WTC11 (cell line): ENCODE data around the gene MANSC1. TPM values are rescaled to one million over a fixed set of nuclear protein-coding genes. Genes with fewer than 3 reads are reported as not detected.

Experiments used
- ATAC-seq: fragments of 200-7000 bp; cut with Tn5 transposase; 2 replicates; pipeline ENCODE4 v1.10.0; 2021; ENCODE audit warnings: mild to moderate bottlenecking, moderate library complexity
- CTCF ChIA-PET: fragments of 300-600 bp; sonication (Branson Sonifier 250); formaldehyde crosslinking; loops from one replicate; lab custom pipeline; 2021; ENCODE audit warnings: antibody characterized with exemption; lab: Charles Lee
- POLR2A ChIA-PET: fragments of 350-600 bp; sonication (Branson Sonifier 250); formaldehyde crosslinking; loops from one replicate; lab custom pipeline; 2021; ENCODE audit warnings: antibody characterized with exemption; lab: Charles Lee
- DNase-seq: peaks from one replicate; pipeline ENCODE4 v3.0.0; 2021; ENCODE audit warnings: low spot score
- H3K27ac Mint-ChIP-seq: 2 replicates; pipeline ENCODE4 v1.8.0; 2021; ENCODE audit warnings: mixed read lengths
- H3K27me3 Mint-ChIP-seq: 2 replicates; pipeline ENCODE4 v1.8.0; 2021; ENCODE audit warnings: low read depth, mild to moderate bottlenecking, moderate library complexity, mixed read lengths
- H3K36me3 Mint-ChIP-seq: 2 replicates; pipeline ENCODE4 v1.8.0; 2021; ENCODE audit warnings: mixed read lengths
- H3K4me1 Mint-ChIP-seq: 2 replicates; pipeline ENCODE4 v1.8.0; 2022; ENCODE audit warnings: mixed read lengths
- H3K4me3 Mint-ChIP-seq: 2 replicates; pipeline ENCODE4 v1.8.0; 2021; ENCODE audit warnings: mild to moderate bottlenecking, moderate library complexity, mixed read lengths
- H3K9me3 Mint-ChIP-seq: 2 replicates; pipeline ENCODE4 v1.8.0; 2021; ENCODE audit warnings: mixed read lengths
- ATF3 ChIP-seq: sonication (generic); formaldehyde crosslinking; conservative IDR thresholded peaks from 2 replicates; pipeline ENCODE4 v1.8.1; 2022; ENCODE audit warnings: mild to moderate bottlenecking, missing genetic modification reagents
- CBFB ChIP-seq: sonication (generic); formaldehyde crosslinking; IDR thresholded peaks from 2 replicates; pipeline ENCODE4 v1.8.1; 2022; ENCODE audit warnings: mild to moderate bottlenecking, low read depth, missing genetic modification reagents
- CREM ChIP-seq: sonication (generic); formaldehyde crosslinking; IDR thresholded peaks from 2 replicates; pipeline ENCODE4 v1.8.1; 2022; ENCODE audit warnings: mild to moderate bottlenecking, missing genetic modification reagents, moderate library complexity
- CTCF ChIP-seq: fragments of 200-600 bp; IDR thresholded peaks from 2 replicates; pipeline ENCODE4 v1.8.0; 2022; ENCODE audit warnings: antibody characterized with exemption
- EMX1 ChIP-seq: fragments of 250-450 bp; sonication (Bioruptor Pico); IDR thresholded peaks from 2 replicates; pipeline ENCODE4 v1.8.0; 2021; ENCODE audit warnings: mild to moderate bottlenecking
- FOXP1 ChIP-seq: sonication (generic); formaldehyde crosslinking; IDR thresholded peaks from 2 replicates; pipeline ENCODE4 v1.8.0; 2022; ENCODE audit warnings: missing genetic modification reagents, mild to moderate bottlenecking, moderate library complexity, borderline replicate concordance
- GABPB1 ChIP-seq: sonication (generic); formaldehyde crosslinking; IDR thresholded peaks from 2 replicates; pipeline ENCODE4 v1.8.1; 2023; ENCODE audit warnings: mild to moderate bottlenecking, missing genetic modification reagents
- GRHL2 ChIP-seq: fragments of 250-450 bp; sonication (Bioruptor Pico); IDR thresholded peaks from 2 replicates; pipeline ENCODE4 v1.8.0; 2022; ENCODE audit warnings: mild to moderate bottlenecking, moderate library complexity; ENCODE audit not compliant: insufficient replicate concordance, severe bottlenecking
- IRF2 ChIP-seq: sonication (generic); formaldehyde crosslinking; IDR thresholded peaks from 2 replicates; pipeline ENCODE4 v1.8.0; 2022; ENCODE audit warnings: low read depth, missing genetic modification reagents, borderline replicate concordance
- JAZF1 ChIP-seq: fragments of 250-450 bp; sonication (Bioruptor Pico); IDR thresholded peaks from 2 replicates; pipeline ENCODE4 v1.9.0; 2021; ENCODE audit warnings: moderate library complexity, mild to moderate bottlenecking, inconsistent platforms
- NFE2L1 ChIP-seq: sonication (generic); formaldehyde crosslinking; IDR thresholded peaks from 2 replicates; pipeline ENCODE4 v1.8.1; 2023; ENCODE audit warnings: missing genetic modification reagents
- NR2C2 ChIP-seq: sonication (generic); formaldehyde crosslinking; IDR thresholded peaks from 2 replicates; pipeline ENCODE4 v1.8.0; 2022; ENCODE audit warnings: mild to moderate bottlenecking, missing genetic modification reagents
- PRDM15 ChIP-seq: sonication (generic); formaldehyde crosslinking; IDR thresholded peaks from 2 replicates; pipeline ENCODE4 v1.8.0; 2022; ENCODE audit warnings: missing genetic modification reagents
- RELA ChIP-seq: sonication (generic); formaldehyde crosslinking; IDR thresholded peaks from 2 replicates; pipeline ENCODE4 v1.8.1; 2022; ENCODE audit warnings: missing genetic modification reagents, mild to moderate bottlenecking, borderline replicate concordance
- STAT6 ChIP-seq: sonication (generic); formaldehyde crosslinking; conservative IDR thresholded peaks from 2 replicates; pipeline ENCODE4 v1.8.1; 2023; ENCODE audit warnings: mild to moderate bottlenecking, low read depth, missing genetic modification reagents, moderate library complexity
- TEAD1 ChIP-seq: sonication (generic); formaldehyde crosslinking; IDR thresholded peaks from 2 replicates; pipeline ENCODE4 v1.8.0; 2022; ENCODE audit warnings: mild to moderate bottlenecking, missing genetic modification reagents
- TP53 ChIP-seq: sonication (generic); formaldehyde crosslinking; IDR thresholded peaks from 2 replicates; pipeline ENCODE4 v1.8.1; 2023; ENCODE audit warnings: mild to moderate bottlenecking, missing genetic modification reagents
- ZNF121 ChIP-seq: sonication (generic); formaldehyde crosslinking; IDR thresholded peaks from 2 replicates; pipeline ENCODE4 v1.8.0; 2023; ENCODE audit warnings: missing genetic modification reagents
- ZNF219 ChIP-seq: sonication (generic); formaldehyde crosslinking; IDR thresholded peaks from 2 replicates; pipeline ENCODE4 v1.8.0; 2023; ENCODE audit warnings: missing genetic modification reagents, mild to moderate bottlenecking, borderline replicate concordance
- ZNF263 ChIP-seq: sonication (generic); formaldehyde crosslinking; IDR thresholded peaks from 2 replicates; pipeline ENCODE4 v1.8.1; 2022; ENCODE audit warnings: low read depth, mild to moderate bottlenecking, moderate library complexity, missing genetic modification reagents
- ZNF396 ChIP-seq: fragments of 250-450 bp; sonication (Bioruptor Pico); IDR thresholded peaks from 2 replicates; pipeline ENCODE4 v1.8.0; 2021; ENCODE audit warnings: mild to moderate bottlenecking, moderate library complexity, borderline replicate concordance
- ZNF512 ChIP-seq: sonication (generic); formaldehyde crosslinking; IDR thresholded peaks from 2 replicates; pipeline ENCODE4 v1.8.1; 2022; ENCODE audit warnings: missing genetic modification reagents, borderline replicate concordance
- total RNA-seq: library from RNA; stranded (reverse); gene quantifications from 3 replicates; pipeline ENCODE4 v1.2.3, GENCODE V29; 2021

Gene MANSC1
- total RNA-seq, 1 experiment from 2014 or later, result 6.8 TPM

GRCh38 chr12:12376646-12377448 lies 26.8 kb upstream of the MANSC1 start:
- peak; percentile 79 for ATAC-seq
- H3K4me1 Mint-ChIP-seq, result peaks cover 9% of the 10 kb centered on the region
- peaks cover 6% of the 10 kb centered on the region for H3K9me3 Mint-ChIP-seq
- no peak for TF ChIP-seq CREM (CRISPR knock-in tag)
- peak; percentile 66; the same call in 1 of the 2 replicates for TF ChIP-seq ZNF121
- TF ChIP-seq CTCF, result peak; percentile 45
- ChIA-PET CTCF (interaction anchor here (0.6 to 2.5 kb wide), 14 partner anchors 9 to 1611 kb away, joined by 3 to 11 read pairs (median 4); partner anchors contain the start of genes BORCS5 and CREBL2), POLR2A (no interaction called here)
- no peak overlapping the region for H3K4me3 Mint-ChIP-seq
- DNase-seq, result no peak
- H3K27ac Mint-ChIP-seq, result no peak overlapping the region
- peaks cover 10% of the 10 kb centered on the region for H3K36me3 Mint-ChIP-seq
- no peaks in the 10 kb centered on the region for H3K27me3 Mint-ChIP-seq

GRCh38 chr12:12372946-12373722 lies 23.1 kb upstream of the MANSC1 start:
- CTCF ChIA-PET, result no interaction called here
- Mint-ChIP-seq H3K27ac (no peak overlapping the region), H3K9me3 (no peaks in the 10 kb centered on the region)

GRCh38 chr12:12367482-12367998 lies 17.5 kb upstream of the MANSC1 start:
- peaks cover 5% of the 10 kb centered on the region; the same call in 1 of the 2 replicates for H3K4me1 Mint-ChIP-seq
- H3K27me3 Mint-ChIP-seq, result no peaks in the 10 kb centered on the region
- no peaks in the 10 kb centered on the region for H3K9me3 Mint-ChIP-seq
- no peak overlapping the region for H3K4me3 Mint-ChIP-seq
- ChIA-PET POLR2A (interaction anchor here (1.0 kb wide), 1 partner anchor 10 kb away, joined by 3 read pairs; the partner anchor contains the start of gene BORCS5), CTCF (interaction anchor here (1.0 to 1.5 kb wide), 4 partner anchors 9 to 33 kb away, joined by 3 to 6 read pairs (median 4); partner anchors contain the start of genes BORCS5 and MANSC1)
- H3K36me3 Mint-ChIP-seq, result no peaks in the 10 kb centered on the region
- DNase-seq (no peak), ATAC-seq (no peak)
- H3K27ac Mint-ChIP-seq, result peak overlapping the region; percentile 7; the same call in 1 of the 2 replicates
- TF ChIP-seq STAT6 (CRISPR knock-in tag), result no peak
- no peak for TF ChIP-seq JAZF1 (CRISPR knock-in tag)
- no peak for TF ChIP-seq GABPB1 (CRISPR knock-in tag)
- TF ChIP-seq PRDM15 (CRISPR knock-in tag), result no peak
- no peak for TF ChIP-seq ATF3 (CRISPR knock-in tag)
- no peak for TF ChIP-seq CBFB
- TF ChIP-seq NR2C2 (CRISPR knock-in tag), result no peak
- no peak for TF ChIP-seq ZNF396 (CRISPR knock-in tag)
- no peak for TF ChIP-seq GRHL2 (CRISPR knock-in tag)

More at GRCh38 chr12:12372946-12373722, 23.1 kb upstream of the MANSC1 start:
- Mint-ChIP-seq H3K36me3 (peaks cover 3% of the 10 kb centered on the region), H3K4me3 (no peak overlapping the region), H3K27me3 (no peaks in the 10 kb centered on the region), H3K4me1 (peaks cover 4% of the 10 kb centered on the region)
- POLR2A ChIA-PET, result interaction anchor here (0.5 to 0.6 kb wide), 2 partner anchors 88 to 1204 kb away, joined by 4 to 5 read pairs; no protein-coding TSS in a partner anchor
- TF ChIP-seq TEAD1 (CRISPR knock-in tag), result no peak
- no peak for TF ChIP-seq EMX1 (CRISPR knock-in tag)
- no peak for TF ChIP-seq FOXP1 (CRISPR knock-in tag)
- TF ChIP-seq NFE2L1 (CRISPR knock-in tag), result no peak
- no peak for TF ChIP-seq CBFB
- TF ChIP-seq ZNF263, result no peak
- TF ChIP-seq ZNF219 (CRISPR knock-in tag), result no peak
- TF ChIP-seq JAZF1 (CRISPR knock-in tag), result no peak
- no peak for TF ChIP-seq TP53
- TF ChIP-seq ZNF512 (CRISPR knock-in tag), result no peak
- TF ChIP-seq RELA (CRISPR knock-in tag), result no peak
- no peak for TF ChIP-seq IRF2 (CRISPR knock-in tag)
- no peak for ATAC-seq
- no peak for DNase-seq
